GM23338 (cell line): ENCODE results near the gene MMRN2.

Experiments
- CREB1 ChIP-seq: fragments of 250-450 bp; sonication (Bioruptor Pico); IDR thresholded peaks from 2 replicates; pipeline ENCODE4 v1.5.0; 2020; ENCODE audit warnings: low read depth, mild to moderate bottlenecking, moderate library complexity
- CTCF ChIP-seq, 2 experiments: fragments of 200-600 bp in 1 of 2; sonication (generic) in 1 of 2; conservative IDR thresholded peaks; 2 replicates each; pipeline versions ENCODE4 v1.5.1 to v1.6.1; 2016 to 2017; ENCODE audit warnings: antibody characterized with exemption in 2 of 2, low read depth in 2 of 2, mild to moderate bottlenecking in 2 of 2, moderate library complexity in 1 of 2
- EZH2 ChIP-seq: fragments of 200-600 bp; sonication (generic); IDR thresholded peaks from one replicate; pipeline ENCODE4 v1.8.0; 2017; ENCODE audit warnings: antibody characterized with exemption, mild to moderate bottlenecking, low read depth; ENCODE audit not compliant: unreplicated experiment
- JUNB ChIP-seq: IDR thresholded peaks from one replicate; pipeline ENCODE4 v1.6.1; 2016; ENCODE audit warnings: antibody characterized with exemption; ENCODE audit not compliant: unreplicated experiment
- REST ChIP-seq: IDR thresholded peaks from one replicate; pipeline ENCODE4 v1.6.1; 2018; ENCODE audit warnings: antibody characterized with exemption; ENCODE audit not compliant: unreplicated experiment

GRCh38 chr10:86956195-86956847, 1.1 kb downstream of the MMRN2 start:
- TF ChIP-seq CTCF (conservative IDR thresholded peaks at IDR 0.05; ENCODE audit: low read depth in 2 of 2) (no peak), CREB1 (CRISPR knock-in tag) (no peak), REST (no peak), EZH2 (no peak), JUNB (no peak)
